Keratinocyte (primary cell): ENCODE results near the gene CCDC85C. TPM values are rescaled to one million over a fixed set of nuclear protein-coding genes. Genes with fewer than 3 reads are reported as not detected.

Experiments
- DNase-seq: peaks from one replicate; pipeline ENCODE4 v3.0.0-alpha.2; 2011; ENCODE audit warnings: low read depth, missing footprints, low spot score
- FAIRE-seq: peaks from 2 replicates; lab custom pipeline; 2011; peaks lifted over from hg19 to GRCh38; lab: Jason Lieb, UNC
- H2AFZ ChIP-seq: 2 replicates; pipeline ENCODE4 v1.6.0; 2012; ENCODE audit warnings: low read length, control low read depth, inconsistent platforms; ENCODE audit not compliant: control insufficient read depth
- H3K27ac ChIP-seq: 2 replicates; pipeline ENCODE4 v1.5.1; 2011; ENCODE audit warnings: low read length; ENCODE audit not compliant: control insufficient read depth, insufficient read depth
- H3K27me3 ChIP-seq: 3 replicates; pipeline ENCODE4 v1.6.0; 2011; ENCODE audit warnings: low read length; ENCODE audit not compliant: control insufficient read depth, insufficient read depth; ENCODE audit errors: extremely low read depth
- H3K36me3 ChIP-seq, 2 experiments: 2 replicates in 1 of 2; 3 replicates in 1 of 2; pipeline ENCODE4 v1.5.1; 2011; ENCODE audit warnings: low read length in 2 of 2, mild to moderate bottlenecking in 1 of 2; ENCODE audit not compliant: control insufficient read depth in 2 of 2, insufficient read depth in 2 of 2; ENCODE audit errors: extremely low read depth in 1 of 2
- H3K4me1 ChIP-seq: 3 replicates; pipeline ENCODE4 v1.5.1; 2011; ENCODE audit warnings: low read length; ENCODE audit not compliant: control insufficient read depth, insufficient read depth; ENCODE audit errors: extremely low read depth
- H3K4me2 ChIP-seq: 3 replicates; pipeline ENCODE4 v1.6.0; 2011; ENCODE audit warnings: low read depth, low read length; ENCODE audit not compliant: control insufficient read depth, insufficient read depth; ENCODE audit errors: extremely low read depth
- H3K4me3 ChIP-seq, 3 experiments: fragments of 200-600 bp in 1 of 3; sonication (generic) in 1 of 3; 2 replicates in 2 of 3; 3 replicates in 1 of 3; pipeline ENCODE4 v1.5.1; 2011 to 2016; ENCODE audit warnings: low read length in 3 of 3, mild to moderate bottlenecking in 3 of 3, control low read depth in 2 of 3, inconsistent platforms in 1 of 3, low read depth in 1 of 3, mixed read lengths in 1 of 3, mixed run types in 1 of 3, moderate library complexity in 1 of 3; ENCODE audit not compliant: control insufficient read depth in 2 of 3, insufficient read depth in 2 of 3; ENCODE audit errors: extremely low read depth in 1 of 3
- H3K79me2 ChIP-seq: 2 replicates; pipeline ENCODE4 v1.6.0; 2012; ENCODE audit warnings: low read length; ENCODE audit not compliant: control insufficient read depth, insufficient read depth
- H3K9ac ChIP-seq: 3 replicates; pipeline ENCODE4 v1.6.0; 2011; ENCODE audit warnings: low read length; ENCODE audit not compliant: control insufficient read depth, insufficient read depth; ENCODE audit errors: extremely low read depth
- H3K9me1 ChIP-seq: 3 replicates; pipeline ENCODE4 v1.6.0; 2011; ENCODE audit warnings: low read length; ENCODE audit not compliant: control insufficient read depth, insufficient read depth; ENCODE audit errors: extremely low read depth
- H3K9me3 ChIP-seq: 2 replicates; pipeline ENCODE4 v1.5.1; 2012; ENCODE audit warnings: low read depth, low read length; ENCODE audit not compliant: control insufficient read depth
- H4K20me1 ChIP-seq: 3 replicates; pipeline ENCODE4 v1.6.0; 2011; ENCODE audit warnings: low read length; ENCODE audit not compliant: control insufficient read depth, insufficient read depth; ENCODE audit errors: extremely low read depth
- EZH2 ChIP-seq: IDR thresholded peaks from one replicate; pipeline ENCODE4 v1.6.1; 2012; ENCODE audit warnings: inconsistent platforms, mild to moderate bottlenecking, low read length, moderate library complexity
- dilution Hi-C: fragments of 300-500 bp; cut with MboI; formaldehyde crosslinking; loops from one replicate; pipeline ENCODE4 v1.7.0; 2020; ENCODE audit warnings: low sequenced_read_pairs; ENCODE audit not compliant: extremely low pct_ligation_motif_present
- polyA plus RNA-seq, 5 experiments: library from polyadenylated mRNA; depleted of rRNA in 3 of 5; stranded (reverse) in 3 of 5; stranded (forward) in 1 of 5; unstranded in 1 of 5; fragments of >200 nt; gene quantifications; 1 replicate in 1 of 5; 2 replicates in 3 of 5; 3 replicates in 1 of 5; pipeline versions ENCODE4 v1.2.1 to v1.2.3, GENCODE V29; 2011 to 2012; ENCODE audit warnings: missing spikeins in 2 of 5, low read depth in 1 of 5, low replicate concordance in 1 of 5
- TF ChIP-seq, protein P1 (sequence below), 3 experiments: IDR thresholded peaks in 1 of 3; conservative IDR thresholded peaks in 1 of 3; optimal IDR thresholded peaks in 1 of 3; 2 replicates in 2 of 3; 3 replicates in 1 of 3; pipeline versions ENCODE3 to v1.5.1; 2011; ENCODE audit warnings: low read length in 3 of 3, mild to moderate bottlenecking in 3 of 3, moderate library complexity in 2 of 3, control low read depth in 1 of 3, inconsistent platforms in 1 of 3; ENCODE audit not compliant: insufficient read depth in 2 of 3; ENCODE audit errors: extremely low read depth in 1 of 3

Gene CCDC85C
- polyA plus RNA-seq, 1 donor (not counting 4 experiments of a cell fraction or from before 2014, with no cell fraction given), result 13.2 TPM

DNA sequence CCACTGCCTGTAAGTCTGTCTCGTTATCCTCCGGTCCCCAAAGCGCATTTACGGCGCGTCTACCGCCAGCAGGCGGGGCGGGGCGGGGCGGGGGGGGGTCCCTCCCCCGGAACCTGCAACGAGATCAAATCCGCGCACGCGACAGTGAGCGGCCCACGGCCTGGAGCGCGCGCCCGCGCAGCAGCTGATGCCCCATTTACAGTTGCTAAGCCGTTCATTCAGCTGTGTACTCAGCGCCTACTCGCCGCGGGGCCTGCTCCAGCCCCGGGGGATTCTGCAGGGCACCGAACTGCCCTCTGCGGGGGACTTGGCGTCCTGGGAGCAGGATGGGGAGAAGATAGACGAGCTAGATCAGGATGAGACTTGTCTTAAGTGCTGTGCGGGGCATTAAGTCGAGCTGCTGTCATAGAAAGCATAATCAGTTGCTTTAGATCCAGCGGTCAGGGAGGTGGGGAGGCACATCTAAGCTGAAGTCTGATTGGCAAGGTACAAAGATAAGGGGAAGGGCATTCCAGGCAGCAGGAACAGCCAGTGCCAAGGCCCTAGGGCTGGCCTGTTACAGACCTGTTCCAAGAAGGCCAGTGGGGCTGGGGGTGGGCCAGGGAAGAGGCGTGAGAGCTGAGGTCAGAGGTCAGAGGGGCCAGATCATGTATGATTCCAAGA lies 1.4 kb upstream of the CCDC85C start:
- Histone ChIP-seq H3K9ac (peak overlapping the region; percentile 86), H3K4me3 (peak overlapping the region; percentile 73 to 89 (median 81)), H3K79me2 (peaks cover 34% of the 10 kb centered on the region), H3K9me1 (peaks cover 9% of the 10 kb centered on the region), H2AFZ (peak overlapping the region; percentile 69), H3K27ac (peak overlapping the region; percentile 78), H3K27me3 (no peaks in the 10 kb centered on the region), H3K4me1 (peaks cover 34% of the 10 kb centered on the region), H3K9me3 (no peaks in the 10 kb centered on the region), H4K20me1 (peaks cover 9% of the 10 kb centered on the region), H3K4me2 (peak overlapping the region; percentile 91), H3K36me3 (no peaks in the 10 kb centered on the region)
- peak; percentile 78 for DNase-seq
- dilution Hi-C loops, result no loop called here
- FAIRE-seq, result peak; percentile 69
- TF ChIP-seq EZH2, result no peak
- TF ChIP-seq, protein P1, sequence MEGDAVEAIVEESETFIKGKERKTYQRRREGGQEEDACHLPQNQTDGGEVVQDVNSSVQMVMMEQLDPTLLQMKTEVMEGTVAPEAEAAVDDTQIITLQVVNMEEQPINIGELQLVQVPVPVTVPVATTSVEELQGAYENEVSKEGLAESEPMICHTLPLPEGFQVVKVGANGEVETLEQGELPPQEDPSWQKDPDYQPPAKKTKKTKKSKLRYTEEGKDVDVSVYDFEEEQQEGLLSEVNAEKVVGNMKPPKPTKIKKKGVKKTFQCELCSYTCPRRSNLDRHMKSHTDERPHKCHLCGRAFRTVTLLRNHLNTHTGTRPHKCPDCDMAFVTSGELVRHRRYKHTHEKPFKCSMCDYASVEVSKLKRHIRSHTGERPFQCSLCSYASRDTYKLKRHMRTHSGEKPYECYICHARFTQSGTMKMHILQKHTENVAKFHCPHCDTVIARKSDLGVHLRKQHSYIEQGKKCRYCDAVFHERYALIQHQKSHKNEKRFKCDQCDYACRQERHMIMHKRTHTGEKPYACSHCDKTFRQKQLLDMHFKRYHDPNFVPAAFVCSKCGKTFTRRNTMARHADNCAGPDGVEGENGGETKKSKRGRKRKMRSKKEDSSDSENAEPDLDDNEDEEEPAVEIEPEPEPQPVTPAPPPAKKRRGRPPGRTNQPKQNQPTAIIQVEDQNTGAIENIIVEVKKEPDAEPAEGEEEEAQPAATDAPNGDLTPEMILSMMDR (optimal IDR thresholded peaks at IDR 0.05 in 1 of 3, IDR thresholded peaks at IDR 0.05 in 1 of 3, conservative IDR thresholded peaks at IDR 0.05 in 1 of 3; ENCODE audit: extremely low read depth in 1 of 3, insufficient read depth in 2 of 3, low read length in 3 of 3), result no peak

- H3K4me3 ChIP-seq, result peak overlapping the region; percentile 73 to 89 (median 81)
- TF ChIP-seq EZH2, result no peak
- TF ChIP-seq, protein P1 (optimal IDR thresholded peaks at IDR 0.05 in 1 of 3, IDR thresholded peaks at IDR 0.05 in 1 of 3, conservative IDR thresholded peaks at IDR 0.05 in 1 of 3; ENCODE audit: extremely low read depth in 1 of 3, insufficient read depth in 2 of 3, low read length in 3 of 3), result no peak
- peaks cover 9% of the 10 kb centered on the region for H3K9me1 ChIP-seq
- H3K27ac ChIP-seq, result peak overlapping the region; percentile 78
- peak overlapping the region; percentile 91 for H3K4me2 ChIP-seq
- H2AFZ ChIP-seq, result peak overlapping the region; percentile 46
- peaks cover 37% of the 10 kb centered on the region for H3K4me1 ChIP-seq
- peak overlapping the region; percentile 86 for H3K9ac ChIP-seq
- dilution Hi-C loops, result no loop called here
- H3K27me3 ChIP-seq, result no peaks in the 10 kb centered on the region
- no peaks in the 10 kb centered on the region for H3K9me3 ChIP-seq
- no peaks in the 10 kb centered on the region for H3K36me3 ChIP-seq
- FAIRE-seq (no peak), DNase-seq (no peak)
- peaks cover 39% of the 10 kb centered on the region for H3K79me2 ChIP-seq
- H4K20me1 ChIP-seq, result peaks cover 15% of the 10 kb centered on the region
Measured at GRCh38 chr14:99604766-99605298, 825 bp upstream of the CCDC85C start.
